Panc1 (cell line): Measurements from ENCODE around the gene ZNF683. TPM values are rescaled to one million over a fixed set of nuclear protein-coding genes. Genes with fewer than 3 reads are reported as not detected.

ENCODE experiments used
- ATAC-seq: fragments of 200-7000 bp; cut with Tn5 transposase; 2 replicates; pipeline ENCODE4 v1.9.1; 2020; ENCODE audit warnings: mild to moderate bottlenecking, moderate library complexity
- BruUV-seq: library from RNA; stranded (reverse); fragments of 400-500 nt; replicated peaks from 2 replicates; lab custom pipeline; 2021; lab: Mats Ljungman, UMichigan
- CTCF ChIA-PET: fragments of 300-600 bp; sonication (Branson Sonifier 250); formaldehyde crosslinking; loops from one replicate; lab custom pipeline; 2022; ENCODE audit warnings: antibody characterized with exemption; lab: Charles Lee
- POLR2A ChIA-PET: fragments of 300-600 bp; sonication (Branson Sonifier 250); formaldehyde crosslinking; loops from one replicate; lab custom pipeline; 2022; ENCODE audit warnings: antibody characterized with exemption; lab: Charles Lee
- DNase-seq: peaks from one replicate; pipeline ENCODE4 v3.0.0-alpha.2; 2010; ENCODE audit warnings: low read depth, low spot score
- H3K27ac ChIP-seq: 2 replicates; pipeline ENCODE4 v1.5.1; 2011; ENCODE audit warnings: mild to moderate bottlenecking, low read length, inconsistent platforms
- H3K27me3 ChIP-seq: fragments of 200-500 bp; sonication (Bioruptor generic); 2 replicates; pipeline ENCODE4 v1.6.0; 2014; ENCODE audit warnings: low read length, inconsistent platforms; ENCODE audit not compliant: control insufficient read depth, insufficient read depth
- H3K36me3 ChIP-seq: fragments of 200-500 bp; sonication (Bioruptor generic); 2 replicates; pipeline ENCODE4 v1.5.1; 2014; ENCODE audit warnings: inconsistent platforms, mild to moderate bottlenecking, low read length, moderate library complexity; ENCODE audit not compliant: control insufficient read depth, insufficient read depth
- H3K4me1 ChIP-seq: 2 replicates; pipeline ENCODE4 v1.5.1; 2011; ENCODE audit warnings: inconsistent platforms, mild to moderate bottlenecking, low read length, moderate library complexity; ENCODE audit not compliant: control insufficient read depth, insufficient read depth
- H3K4me3 ChIP-seq, 2 experiments: 2 replicates each; pipeline ENCODE4 v1.5.1; 2011 to 2012; ENCODE audit warnings: low read depth in 2 of 2, low read length in 2 of 2, mild to moderate bottlenecking in 2 of 2, inconsistent platforms in 1 of 2, moderate library complexity in 1 of 2
- H3K9me3 ChIP-seq: fragments of 200-500 bp; sonication (Bioruptor generic); 2 replicates; pipeline ENCODE4 v1.5.1; 2014; ENCODE audit warnings: low read depth, mild to moderate bottlenecking, inconsistent platforms, low read length, moderate library complexity; ENCODE audit not compliant: control insufficient read depth, insufficient read depth
- POLR2AphosphoS5 ChIP-seq: IDR thresholded peaks from 2 replicates; pipeline ENCODE4 v1.6.1; 2012; ENCODE audit warnings: mild to moderate bottlenecking, low read depth, low read length, moderate library complexity
- SIN3A ChIP-seq: IDR thresholded peaks from 2 replicates; pipeline ENCODE4 v1.6.1; 2012; ENCODE audit warnings: low read depth, mild to moderate bottlenecking, low read length, moderate library complexity, borderline replicate concordance; ENCODE audit not compliant: insufficient read depth
- TCF7L2 ChIP-seq: IDR thresholded peaks from 2 replicates; pipeline ENCODE4 v1.6.1; 2011; ENCODE audit warnings: mild to moderate bottlenecking, low read depth, low read length, inconsistent platforms
- in situ Hi-C: cut with HindIII; loops from 2 replicates; pipeline ENCODE4 v1.10.0; 2016; ENCODE audit warnings: low sequenced_read_pairs, low pct_unique_long_range_greater_than_20kb
- intact Hi-C: fragments of 100-400 bp; cut with micrococcal nuclease; formaldehyde crosslinking; loops from one replicate; pipeline ENCODE4 v1.10.0; 2022; ENCODE audit not compliant: unreplicated experiment
- total RNA-seq: library from RNA; stranded (reverse); gene quantifications from one replicate; pipeline ENCODE4 v1.2.1, GENCODE V29; 2021; ENCODE audit not compliant: unreplicated experiment
- TF ChIP-seq, protein P1 (sequence below), 2 experiments: IDR thresholded peaks; 2 replicates each; pipeline ENCODE4 v1.6.1; 2011 to 2012; ENCODE audit warnings: low read depth in 2 of 2, control low read depth in 1 of 2, low read length in 1 of 2, mild to moderate bottlenecking in 1 of 2, moderate library complexity in 1 of 2; ENCODE audit not compliant: insufficient read depth in 1 of 2
- TF ChIP-seq, protein P2 (sequence below): fragments of 450-650 bp; IDR thresholded peaks from 2 replicates; pipeline ENCODE4 v1.5.1; 2017; ENCODE audit warnings: mild to moderate bottlenecking

The ZNF683 gene
- total RNA-seq, 1 experiment from 2014 or later: not detected

- Histone ChIP-seq H3K9me3 (no peaks in the 10 kb centered on the region), H3K27me3 (no peaks in the 10 kb centered on the region), H3K27ac (no peak overlapping the region), H3K4me1 (no peaks in the 10 kb centered on the region), H3K4me3 (no peak overlapping the region), H3K36me3 (no peaks in the 10 kb centered on the region)
- ChIA-PET POLR2A (interaction anchor here (1.2 kb wide), 1 partner anchor 32 kb away, joined by 3 read pairs; no protein-coding TSS in a partner anchor), CTCF (no interaction called here)
- in situ Hi-C loops: no loop called here
- no peak for DNase-seq
- 0 out of 2 replicates have a peak, but pooled peaks have one; percentile 2 for ATAC-seq
- no TSS peak for BruUV-seq
- TF ChIP-seq TCF7L2: no peak
- TF ChIP-seq, protein P1, sequence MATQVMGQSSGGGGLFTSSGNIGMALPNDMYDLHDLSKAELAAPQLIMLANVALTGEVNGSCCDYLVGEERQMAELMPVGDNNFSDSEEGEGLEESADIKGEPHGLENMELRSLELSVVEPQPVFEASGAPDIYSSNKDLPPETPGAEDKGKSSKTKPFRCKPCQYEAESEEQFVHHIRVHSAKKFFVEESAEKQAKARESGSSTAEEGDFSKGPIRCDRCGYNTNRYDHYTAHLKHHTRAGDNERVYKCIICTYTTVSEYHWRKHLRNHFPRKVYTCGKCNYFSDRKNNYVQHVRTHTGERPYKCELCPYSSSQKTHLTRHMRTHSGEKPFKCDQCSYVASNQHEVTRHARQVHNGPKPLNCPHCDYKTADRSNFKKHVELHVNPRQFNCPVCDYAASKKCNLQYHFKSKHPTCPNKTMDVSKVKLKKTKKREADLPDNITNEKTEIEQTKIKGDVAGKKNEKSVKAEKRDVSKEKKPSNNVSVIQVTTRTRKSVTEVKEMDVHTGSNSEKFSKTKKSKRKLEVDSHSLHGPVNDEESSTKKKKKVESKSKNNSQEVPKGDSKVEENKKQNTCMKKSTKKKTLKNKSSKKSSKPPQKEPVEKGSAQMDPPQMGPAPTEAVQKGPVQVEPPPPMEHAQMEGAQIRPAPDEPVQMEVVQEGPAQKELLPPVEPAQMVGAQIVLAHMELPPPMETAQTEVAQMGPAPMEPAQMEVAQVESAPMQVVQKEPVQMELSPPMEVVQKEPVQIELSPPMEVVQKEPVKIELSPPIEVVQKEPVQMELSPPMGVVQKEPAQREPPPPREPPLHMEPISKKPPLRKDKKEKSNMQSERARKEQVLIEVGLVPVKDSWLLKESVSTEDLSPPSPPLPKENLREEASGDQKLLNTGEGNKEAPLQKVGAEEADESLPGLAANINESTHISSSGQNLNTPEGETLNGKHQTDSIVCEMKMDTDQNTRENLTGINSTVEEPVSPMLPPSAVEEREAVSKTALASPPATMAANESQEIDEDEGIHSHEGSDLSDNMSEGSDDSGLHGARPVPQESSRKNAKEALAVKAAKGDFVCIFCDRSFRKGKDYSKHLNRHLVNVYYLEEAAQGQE (IDR thresholded peaks at IDR 0.05; ENCODE audit: insufficient read depth in 1 of 2, low read depth in 2 of 2, low read length in 1 of 2): no peak
- TF ChIP-seq POLR2AphosphoS5: no peak
- TF ChIP-seq, protein P2, sequence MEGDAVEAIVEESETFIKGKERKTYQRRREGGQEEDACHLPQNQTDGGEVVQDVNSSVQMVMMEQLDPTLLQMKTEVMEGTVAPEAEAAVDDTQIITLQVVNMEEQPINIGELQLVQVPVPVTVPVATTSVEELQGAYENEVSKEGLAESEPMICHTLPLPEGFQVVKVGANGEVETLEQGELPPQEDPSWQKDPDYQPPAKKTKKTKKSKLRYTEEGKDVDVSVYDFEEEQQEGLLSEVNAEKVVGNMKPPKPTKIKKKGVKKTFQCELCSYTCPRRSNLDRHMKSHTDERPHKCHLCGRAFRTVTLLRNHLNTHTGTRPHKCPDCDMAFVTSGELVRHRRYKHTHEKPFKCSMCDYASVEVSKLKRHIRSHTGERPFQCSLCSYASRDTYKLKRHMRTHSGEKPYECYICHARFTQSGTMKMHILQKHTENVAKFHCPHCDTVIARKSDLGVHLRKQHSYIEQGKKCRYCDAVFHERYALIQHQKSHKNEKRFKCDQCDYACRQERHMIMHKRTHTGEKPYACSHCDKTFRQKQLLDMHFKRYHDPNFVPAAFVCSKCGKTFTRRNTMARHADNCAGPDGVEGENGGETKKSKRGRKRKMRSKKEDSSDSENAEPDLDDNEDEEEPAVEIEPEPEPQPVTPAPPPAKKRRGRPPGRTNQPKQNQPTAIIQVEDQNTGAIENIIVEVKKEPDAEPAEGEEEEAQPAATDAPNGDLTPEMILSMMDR: no peak
- no peak for TF ChIP-seq SIN3A
- intact Hi-C loops: no loop called here
These were observed 35.4 kb downstream of the ZNF683 start for GRCh38 chr1:26337206-26337535.

DNA sequence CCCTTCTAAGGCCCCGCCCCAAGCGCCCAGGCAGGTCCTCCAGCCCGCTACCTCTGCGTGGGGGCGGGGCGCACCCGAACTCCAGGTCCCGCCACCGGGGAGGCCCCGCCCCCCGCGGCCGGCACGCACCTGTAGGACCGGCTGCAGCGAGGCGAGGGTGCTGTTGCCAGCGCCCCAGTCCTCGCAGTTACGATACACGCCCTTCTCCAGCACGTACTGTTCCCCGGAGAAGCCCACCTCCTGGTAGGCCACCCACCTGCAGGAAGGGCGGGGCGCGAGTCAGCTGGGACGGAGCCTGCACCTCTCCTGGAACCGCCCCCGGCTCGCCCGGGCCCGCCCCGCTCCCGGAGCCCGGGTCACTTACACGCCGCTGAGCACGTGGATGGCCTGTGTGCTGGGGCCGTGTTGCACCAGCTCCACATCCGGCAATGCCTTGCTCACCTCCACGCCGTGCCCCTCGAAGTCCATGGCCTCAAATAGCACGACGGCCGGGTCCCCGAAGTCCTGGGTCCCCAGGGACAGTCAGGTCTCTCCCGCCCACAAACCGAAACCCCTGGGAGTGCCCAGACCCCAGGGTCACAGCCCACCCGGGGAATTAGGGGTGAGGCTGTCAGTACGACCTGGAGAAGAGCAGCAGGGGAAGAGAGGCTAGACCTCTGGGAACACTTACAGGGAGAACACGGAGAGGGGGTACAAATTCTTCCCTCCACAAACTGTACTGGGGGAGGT, 35.9 kb downstream of the ZNF683 start:
- Histone ChIP-seq H3K36me3 (no peaks in the 10 kb centered on the region), H3K4me1 (no peaks in the 10 kb centered on the region), H3K4me3 (peak overlapping the region; percentile 55 to 73), H3K27ac (no peak overlapping the region; the same call in 1 of the 2 replicates), H3K27me3 (no peaks in the 10 kb centered on the region), H3K9me3 (no peaks in the 10 kb centered on the region)
- DNase-seq (no peak), ATAC-seq (peak; percentile 95)
- intact Hi-C loops (no loop called here), in situ Hi-C loops (no loop called here)
- ChIA-PET CTCF (no interaction called here), POLR2A (interaction anchor here (1.2 kb wide), 1 partner anchor 32 kb away, joined by 3 read pairs; no protein-coding TSS in a partner anchor)
- TF ChIP-seq, protein P2: no peak
- TF ChIP-seq SIN3A: no peak
- TF ChIP-seq POLR2AphosphoS5: no peak
- TF ChIP-seq, protein P1 (IDR thresholded peaks at IDR 0.05; ENCODE audit: insufficient read depth in 1 of 2, low read depth in 2 of 2, low read length in 1 of 2): no peak
- no peak for TF ChIP-seq TCF7L2
- BruUV-seq: no TSS peak
